ENCODE results near the gene TRHDE. TPM values are rescaled to one million over a fixed set of nuclear protein-coding genes. Genes with fewer than 3 reads are reported as not detected.

The TRHDE gene
- total RNA-seq, 2 experiments from 2014 or later, result not detected

GRCh38 chr12:72453066-72453465 is 180.9 kb downstream of the TRHDE start:
- Mint-ChIP-seq H3K4me1 (no peaks in the 10 kb centered on the region), H3K27me3 (no peaks in the 10 kb centered on the region), H3K36me3 (ENCODE audit: low read depth) (no peaks in the 10 kb centered on the region), H3K9me3 (ENCODE audit: low read depth) (peaks cover 10% of the 10 kb centered on the region), H3K4me3 (no peak overlapping the region), H3K27ac (no peak overlapping the region)
- CTCF ChIA-PET, result interaction anchor here (0.7 to 1.2 kb wide), 2 partner anchors 398 to 1083 kb away, joined by 3 read pairs; no protein-coding TSS in a partner anchor
- POLR2A ChIA-PET, result no interaction called here
- DNase-seq (no peak), ATAC-seq (no peak)
- intact Hi-C loops (cut with DNase I, micrococcal nuclease), result no loop called here

GRCh38 chr12:72453550-72453949 is 181.4 kb downstream of the TRHDE start:
- intact Hi-C loops (cut with DNase I, micrococcal nuclease), result no loop called here
- POLR2A ChIA-PET, result no interaction called here
- H3K27ac Mint-ChIP-seq, result no peak overlapping the region
- H3K36me3 Mint-ChIP-seq (ENCODE audit: low read depth), result no peaks in the 10 kb centered on the region
- H3K27me3 Mint-ChIP-seq, result no peaks in the 10 kb centered on the region
- H3K9me3 Mint-ChIP-seq (ENCODE audit: low read depth), result peaks cover 10% of the 10 kb centered on the region
- H3K4me3 Mint-ChIP-seq, result no peak overlapping the region
- no peaks in the 10 kb centered on the region for H3K4me1 Mint-ChIP-seq
- CTCF ChIA-PET, result interaction anchor here (0.7 to 1.2 kb wide), 2 partner anchors 398 to 1083 kb away, joined by 3 read pairs; no protein-coding TSS in a partner anchor
- no peak for DNase-seq
- ATAC-seq, result no peak

GRCh38 chr12:72464471-72464870 is 192.3 kb downstream of the TRHDE start:
- Mint-ChIP-seq H3K9me3 (ENCODE audit: low read depth) (peaks cover 3% of the 10 kb centered on the region), H3K27me3 (no peaks in the 10 kb centered on the region), H3K4me1 (no peaks in the 10 kb centered on the region), H3K4me3 (no peak overlapping the region), H3K27ac (no peak overlapping the region), H3K36me3 (ENCODE audit: low read depth) (no peaks in the 10 kb centered on the region)
- no peak for DNase-seq
- ATAC-seq, result no peak
- POLR2A ChIA-PET, result no interaction called here
- CTCF ChIA-PET, result no interaction called here
- intact Hi-C loops (cut with DNase I, micrococcal nuclease), result no loop called here

- H3K4me3 Mint-ChIP-seq, result no peak overlapping the region
- ChIA-PET CTCF (no interaction called here), POLR2A (no interaction called here)
- intact Hi-C loops (cut with DNase I, micrococcal nuclease), result no loop called here
- ATAC-seq, result no peak
- no peaks in the 10 kb centered on the region for H3K4me1 Mint-ChIP-seq
- H3K27ac Mint-ChIP-seq, result no peak overlapping the region
- H3K9me3 Mint-ChIP-seq (ENCODE audit: low read depth), result peaks cover 3% of the 10 kb centered on the region
- H3K27me3 Mint-ChIP-seq, result no peaks in the 10 kb centered on the region
- no peaks in the 10 kb centered on the region for H3K36me3 Mint-ChIP-seq (ENCODE audit: low read depth)
- no peak for DNase-seq
Observed at GRCh38 chr12:72465155-72465554, 193.0 kb downstream of the TRHDE start.

GRCh38 chr12:72465940-72466630 is 193.9 kb downstream of the TRHDE start:
- Mint-ChIP-seq H3K9me3 (ENCODE audit: low read depth) (peaks cover 3% of the 10 kb centered on the region), H3K4me1 (no peaks in the 10 kb centered on the region), H3K4me3 (no peak overlapping the region), H3K36me3 (ENCODE audit: low read depth) (no peaks in the 10 kb centered on the region), H3K27ac (no peak overlapping the region), H3K27me3 (no peaks in the 10 kb centered on the region)
- no peak for ATAC-seq
- intact Hi-C loops (cut with DNase I, micrococcal nuclease), result no loop called here
- CTCF ChIA-PET, result no interaction called here
- POLR2A ChIA-PET, result no interaction called here
- DNase-seq, result no peak

- Mint-ChIP-seq H3K27ac (no peak overlapping the region), H3K4me3 (no peak overlapping the region), H3K4me1 (no peaks in the 10 kb centered on the region), H3K27me3 (no peaks in the 10 kb centered on the region), H3K9me3 (ENCODE audit: low read depth) (peaks cover 3% of the 10 kb centered on the region), H3K36me3 (ENCODE audit: low read depth) (no peaks in the 10 kb centered on the region)
- ATAC-seq (no peak), DNase-seq (no peak)
- ChIA-PET POLR2A (no interaction called here), CTCF (interaction anchor here (0.6 kb wide), 1 partner anchor 53 kb away, joined by 3 read pairs; no protein-coding TSS in a partner anchor)
- intact Hi-C loops (cut with DNase I, micrococcal nuclease), result no loop called here
Observed at GRCh38 chr12:72467985-72468384, 195.8 kb downstream of the TRHDE start.

GRCh38 chr12:72468505-72468904 is 196.3 kb downstream of the TRHDE start:
- intact Hi-C loops (cut with DNase I, micrococcal nuclease), result no loop called here
- CTCF ChIA-PET, result interaction anchor here (0.6 kb wide), 1 partner anchor 53 kb away, joined by 3 read pairs; no protein-coding TSS in a partner anchor
- ATAC-seq, result no peak
- Mint-ChIP-seq H3K27me3 (no peaks in the 10 kb centered on the region), H3K27ac (no peak overlapping the region), H3K4me3 (no peak overlapping the region), H3K4me1 (no peaks in the 10 kb centered on the region), H3K9me3 (ENCODE audit: low read depth) (peaks cover 3% of the 10 kb centered on the region), H3K36me3 (ENCODE audit: low read depth) (no peaks in the 10 kb centered on the region)
- POLR2A ChIA-PET, result no interaction called here
- DNase-seq, result no peak

GRCh38 chr12:72471806-72472205 is 199.6 kb downstream of the TRHDE start:
- Mint-ChIP-seq H3K4me3 (no peak overlapping the region), H3K36me3 (ENCODE audit: low read depth) (no peaks in the 10 kb centered on the region), H3K27me3 (no peaks in the 10 kb centered on the region), H3K27ac (no peak overlapping the region), H3K9me3 (ENCODE audit: low read depth) (peaks cover 3% of the 10 kb centered on the region), H3K4me1 (no peaks in the 10 kb centered on the region)
- no peak for DNase-seq
- no peak for ATAC-seq
- ChIA-PET CTCF (no interaction called here), POLR2A (no interaction called here)
- intact Hi-C loops (cut with DNase I, micrococcal nuclease), result no loop called here

- no peak overlapping the region for H3K4me3 Mint-ChIP-seq
- intact Hi-C loops (cut with DNase I, micrococcal nuclease), result no loop called here
- CTCF ChIA-PET, result no interaction called here
- no peak overlapping the region for H3K27ac Mint-ChIP-seq
- no peaks in the 10 kb centered on the region for H3K36me3 Mint-ChIP-seq (ENCODE audit: low read depth)
- no peaks in the 10 kb centered on the region for H3K4me1 Mint-ChIP-seq
- no peak for DNase-seq
- ATAC-seq, result no peak
- POLR2A ChIA-PET, result no interaction called here
- no peaks in the 10 kb centered on the region for H3K27me3 Mint-ChIP-seq
- peaks cover 3% of the 10 kb centered on the region for H3K9me3 Mint-ChIP-seq (ENCODE audit: low read depth)
Observed at GRCh38 chr12:72472350-72472749, 200.2 kb downstream of the TRHDE start.

- CTCF ChIA-PET, result no interaction called here
- POLR2A ChIA-PET, result no interaction called here
- no peaks in the 10 kb centered on the region for H3K36me3 Mint-ChIP-seq (ENCODE audit: low read depth)
- ATAC-seq (no peak), DNase-seq (no peak)
- H3K4me1 Mint-ChIP-seq, result no peaks in the 10 kb centered on the region
- no peak overlapping the region for H3K4me3 Mint-ChIP-seq
- no peak overlapping the region for H3K27ac Mint-ChIP-seq
- intact Hi-C loops (cut with DNase I, micrococcal nuclease), result no loop called here
- H3K9me3 Mint-ChIP-seq (ENCODE audit: low read depth), result peaks cover 2% of the 10 kb centered on the region
- no peaks in the 10 kb centered on the region for H3K27me3 Mint-ChIP-seq
Observed at GRCh38 chr12:72476301-72476700, 204.1 kb downstream of the TRHDE start.

- H3K4me3 Mint-ChIP-seq, result no peak overlapping the region
- no peak for DNase-seq
- H3K9me3 Mint-ChIP-seq (ENCODE audit: low read depth), result peaks cover 7% of the 10 kb centered on the region
- no peaks in the 10 kb centered on the region for H3K27me3 Mint-ChIP-seq
- no peaks in the 10 kb centered on the region for H3K4me1 Mint-ChIP-seq
- ChIA-PET POLR2A (no interaction called here), CTCF (interaction anchor here (0.8 kb wide), 1 partner anchor 1310 kb away, joined by 4 read pairs; no protein-coding TSS in a partner anchor)
- intact Hi-C loops (cut with DNase I, micrococcal nuclease), result no loop called here
- no peak overlapping the region for H3K27ac Mint-ChIP-seq
- no peak for ATAC-seq
- no peaks in the 10 kb centered on the region for H3K36me3 Mint-ChIP-seq (ENCODE audit: low read depth)
Observed at GRCh38 chr12:72485017-72485701, 213.0 kb downstream of the TRHDE start.

- peaks cover 14% of the 10 kb centered on the region for H3K9me3 Mint-ChIP-seq (ENCODE audit: low read depth)
- ChIA-PET CTCF (no interaction called here), POLR2A (no interaction called here)
- no peak for ATAC-seq
- H3K4me3 Mint-ChIP-seq, result no peak overlapping the region
- H3K27me3 Mint-ChIP-seq, result no peaks in the 10 kb centered on the region
- H3K27ac Mint-ChIP-seq, result no peak overlapping the region
- DNase-seq, result no peak
- intact Hi-C loops (cut with DNase I, micrococcal nuclease), result no loop called here
- H3K36me3 Mint-ChIP-seq (ENCODE audit: low read depth), result no peaks in the 10 kb centered on the region
- no peaks in the 10 kb centered on the region for H3K4me1 Mint-ChIP-seq
Observed at GRCh38 chr12:72491426-72491825, 219.3 kb downstream of the TRHDE start.

Data from activated CD4-positive, alpha-beta T cell treated with anti-CD3 and anti-CD28 coated beads for 36 hours (primary cell).